NB4 (cell line): ENCODE measurements around the gene RAB8A.

ENCODE experiments used
- DNase-seq: peaks from one replicate; pipeline ENCODE4 v3.0.0; 2010; ENCODE audit warnings: low read depth
- H3K4me3 ChIP-seq: one replicate; pipeline ENCODE4 v1.5.1; 2011; ENCODE audit warnings: mild to moderate bottlenecking, low read depth, low read length, moderate library complexity
- CTCF ChIP-seq: IDR thresholded peaks from one replicate; pipeline ENCODE4 v1.5.1; 2012; ENCODE audit warnings: low read depth, low read length
- MAX ChIP-seq: IDR thresholded peaks from 2 replicates; pipeline ENCODE4 v1.6.1; 2011; ENCODE audit warnings: low read depth, low read length
- MYC ChIP-seq: IDR thresholded peaks from 2 replicates; pipeline ENCODE4 v1.6.1; 2011; ENCODE audit warnings: low read depth, low read length
- POLR2A ChIP-seq: IDR thresholded peaks from 2 replicates; pipeline ENCODE4 v1.6.1; 2011; ENCODE audit warnings: mild to moderate bottlenecking; ENCODE audit not compliant: insufficient read length; ENCODE audit errors: extremely low read depth

RAB8A gene

DNA sequence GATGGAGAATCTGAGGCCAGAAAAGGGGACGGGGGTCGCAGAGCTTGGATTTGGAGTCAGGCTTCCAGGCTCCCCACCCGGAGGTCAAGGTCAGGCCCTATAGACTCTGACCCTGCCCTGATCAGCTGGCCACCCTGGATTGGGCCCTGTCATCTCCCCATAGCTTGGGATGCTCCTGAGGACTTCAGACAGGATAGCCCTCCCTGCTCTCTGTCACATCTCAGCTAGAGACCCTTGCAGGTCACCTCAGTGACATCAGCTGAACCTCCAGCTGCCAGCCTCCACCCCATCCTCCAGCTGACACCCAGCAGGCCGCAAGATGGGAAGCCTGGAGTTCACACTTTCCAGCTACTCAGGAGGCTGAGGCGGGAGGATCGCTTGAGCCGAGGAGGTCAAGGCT, 38.2 kb upstream of the RAB8A start:
- no peak for TF ChIP-seq MYC
- no peak for DNase-seq
- H3K4me3 ChIP-seq = no peak overlapping the region

DNA sequence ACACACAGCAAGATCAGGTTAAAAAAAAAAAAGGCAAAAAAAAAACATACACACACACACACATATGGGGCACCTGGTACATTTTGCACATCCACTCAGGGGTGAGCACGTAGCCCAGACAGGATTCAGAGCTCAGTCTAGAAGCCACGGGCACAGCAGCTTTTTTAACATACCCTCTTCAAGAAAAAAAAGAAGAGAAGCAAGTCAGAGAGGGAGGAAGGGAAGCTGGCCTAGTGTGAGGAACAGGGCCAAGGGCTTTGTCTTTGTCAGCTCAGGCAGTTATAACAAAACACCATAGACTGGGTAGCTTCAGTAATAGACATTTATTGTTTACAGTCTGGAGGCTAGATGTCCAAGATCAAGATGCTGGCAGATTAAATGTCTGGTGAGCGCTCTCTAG, 37.7 kb upstream of the RAB8A start:
- no peak overlapping the region for H3K4me3 ChIP-seq
- TF ChIP-seq POLR2A (no peak), MYC (no peak), MAX (no peak), CTCF (no peak)

GRCh38 chr19:16074488-16075365, 37.0 kb upstream of the RAB8A start:
- no peak overlapping the region for H3K4me3 ChIP-seq
- TF ChIP-seq MYC = no peak
- TF ChIP-seq POLR2A = no peak
- TF ChIP-seq CTCF = no peak
- no peak for TF ChIP-seq MAX
- DNase-seq = no peak

More for the DNA sequence above, 37.7 kb upstream of the RAB8A start:
- DNase-seq = no peak

DNA sequence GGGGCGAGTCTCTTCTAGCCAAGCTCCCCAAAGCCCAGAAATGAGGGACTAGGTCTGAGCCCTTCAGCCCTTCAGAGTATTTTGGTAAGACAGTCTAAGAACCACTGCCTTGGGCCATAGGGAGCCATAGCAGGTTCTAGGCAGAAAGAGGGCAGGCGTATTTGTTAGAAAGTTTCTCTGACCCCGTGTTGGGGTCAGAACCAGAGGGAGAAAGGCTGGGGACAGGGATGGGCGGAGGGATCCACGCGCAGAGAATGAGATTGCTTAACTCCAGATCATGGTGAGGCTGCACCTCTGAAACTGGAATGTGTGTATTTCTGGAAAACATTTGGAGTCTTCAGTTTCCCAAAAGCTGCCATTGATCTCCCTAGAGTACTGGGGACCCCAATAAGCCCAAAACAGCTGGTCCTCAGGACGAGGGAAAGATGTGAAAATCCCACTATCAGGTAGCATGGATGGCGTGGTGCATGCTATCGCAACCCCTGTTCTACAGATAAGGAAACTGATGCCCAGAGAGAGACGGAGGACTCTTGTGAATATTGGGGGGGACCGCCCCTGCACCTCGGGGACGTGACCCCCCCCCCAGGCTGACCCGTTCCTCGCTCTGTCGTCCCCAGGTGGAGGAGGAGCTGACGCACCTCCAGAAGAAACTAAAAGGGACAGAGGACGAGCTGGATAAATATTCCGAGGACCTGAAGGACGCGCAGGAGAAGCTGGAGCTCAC, 36.1 kb upstream of the RAB8A start:
- H3K4me3 ChIP-seq = peak overlapping the region; percentile 62
- no peak for DNase-seq
- TF ChIP-seq POLR2A (no peak), CTCF (no peak)

DNA sequence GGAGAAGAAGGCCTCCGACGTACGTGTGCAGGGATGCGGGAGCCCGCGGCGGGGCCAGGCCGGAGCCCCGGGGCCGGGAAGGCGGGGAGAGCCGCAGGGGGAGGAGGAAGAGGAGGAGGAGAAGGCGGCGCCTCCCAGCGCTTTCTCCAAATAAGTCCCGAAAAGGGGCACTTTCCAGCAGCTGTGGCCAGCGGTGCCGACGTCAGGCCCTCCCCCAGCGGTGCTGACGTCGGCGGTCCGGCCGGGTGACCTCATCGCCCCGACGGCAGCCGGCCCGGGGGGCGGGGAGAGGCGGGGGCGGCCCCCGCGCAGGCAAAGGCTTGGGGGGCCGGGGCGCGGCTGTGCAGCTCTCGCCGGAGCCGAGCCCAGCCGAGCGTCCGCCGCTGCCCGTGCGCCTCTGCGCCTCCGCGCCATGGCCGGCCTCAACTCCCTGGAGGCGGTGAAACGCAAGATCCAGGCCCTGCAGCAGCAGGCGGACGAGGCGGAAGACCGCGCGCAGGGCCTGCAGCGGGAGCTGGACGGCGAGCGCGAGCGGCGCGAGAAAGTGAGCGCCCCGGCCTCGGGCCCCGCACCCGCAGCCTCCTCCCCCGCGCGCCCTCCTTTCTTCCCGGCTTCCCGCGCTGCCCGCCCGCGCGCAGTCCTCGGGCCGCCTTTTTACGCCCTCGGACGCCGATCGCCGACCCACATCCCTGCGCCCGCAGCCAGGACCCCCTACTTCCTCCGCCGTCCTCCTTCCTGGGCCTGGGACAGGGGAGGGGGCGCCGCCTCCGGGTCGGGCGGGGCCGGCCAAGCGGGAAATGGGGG, 35.3 kb upstream of the RAB8A start, which contains the start of gene TPM4:
Gene TPM4, plus strand, starts transcription at position 342 of the 804 bp plus-strand sequence. Its CDS starts 71 bp downstream, at position 413.
- no peak for TF ChIP-seq MAX
- TF ChIP-seq POLR2A = peak; percentile 53
- peak; percentile 92 for DNase-seq
- peak within 1 kb of the TSS; percentile 89 for H3K4me3 ChIP-seq

GRCh38 chr19:16076958-16077611, 34.6 kb upstream of the RAB8A start:
- TF ChIP-seq POLR2A (no peak), MAX (no peak), MYC (no peak), CTCF (no peak)
- DNase-seq = peak; percentile 71
- peak overlapping the region; percentile 89 for H3K4me3 ChIP-seq
